Neutrophil (primary cell): ENCODE results near the gene PIK3CD.

ENCODE experiments used
- H3K27ac ChIP-seq: fragments of 200-600 bp; sonication (generic); 2 replicates; pipeline ENCODE4 v1.5.1; 2016; ENCODE audit warnings: mild to moderate bottlenecking, moderate library complexity
- H3K27me3 ChIP-seq: fragments of 200-600 bp; sonication (generic); 2 replicates; pipeline ENCODE4 v1.6.0; 2016; ENCODE audit warnings: mild to moderate bottlenecking
- H3K36me3 ChIP-seq: fragments of 200-600 bp; sonication (generic); 2 replicates; pipeline ENCODE4 v1.5.1; 2017
- H3K4me1 ChIP-seq, 2 experiments: fragments of 200-600 bp in 1 of 2; sonication (generic) in 1 of 2; 1 replicate in 1 of 2; 2 replicates in 1 of 2; pipeline versions ENCODE4 v1.5.1 to v1.6.1; 2013 to 2016; ENCODE audit warnings: low read depth in 1 of 2, low read length in 1 of 2, mild to moderate bottlenecking in 1 of 2, moderate library complexity in 1 of 2; ENCODE audit not compliant: control insufficient read depth in 1 of 2, insufficient read depth in 1 of 2
- H3K4me3 ChIP-seq, 2 experiments: fragments of 200-600 bp in 1 of 2; sonication (generic) in 1 of 2; 1 replicate in 1 of 2; 2 replicates in 1 of 2; pipeline ENCODE4 v1.5.1; 2013 to 2016; ENCODE audit warnings: low read depth in 1 of 2, low read length in 1 of 2, mild to moderate bottlenecking in 1 of 2, moderate library complexity in 1 of 2
- H3K9me3 ChIP-seq: fragments of 200-600 bp; sonication (generic); 2 replicates; pipeline ENCODE4 v1.5.1; 2016
- TF ChIP-seq, protein P1 (sequence below): fragments of 200-600 bp; sonication (generic); IDR thresholded peaks from 2 replicates; pipeline ENCODE4 v1.5.1; 2016; ENCODE audit warnings: antibody characterized with exemption

Gene PIK3CD

DNA sequence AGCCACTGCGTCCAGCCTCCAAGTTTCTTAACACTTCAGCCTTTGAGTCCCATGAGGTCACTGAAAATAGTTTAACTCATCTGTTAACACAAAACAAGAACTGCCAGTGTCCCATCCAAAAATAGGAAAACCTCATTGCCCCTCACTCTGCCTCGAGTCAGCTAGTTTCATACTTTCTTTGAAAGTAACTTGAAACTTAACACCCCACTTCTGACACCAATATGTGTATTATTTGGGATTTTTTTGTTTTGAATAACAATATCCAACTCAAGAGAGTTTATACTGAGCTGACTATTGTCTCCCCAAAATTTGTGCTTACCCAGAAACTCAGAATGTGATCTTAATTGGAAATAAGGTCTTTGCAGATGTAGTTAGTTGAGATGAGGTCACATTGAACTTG lies 16.9 kb upstream of the PIK3CD start:
- Histone ChIP-seq H3K36me3 (no peaks in the 10 kb centered on the region), H3K4me1 (peaks cover 16 to 21% of the 10 kb centered on the region in 2 experiments), H3K27me3 (no peaks in the 10 kb centered on the region), H3K27ac (no peak overlapping the region), H3K9me3 (no peaks in the 10 kb centered on the region), H3K4me3 (no peak overlapping the region)
- TF ChIP-seq, protein P1, sequence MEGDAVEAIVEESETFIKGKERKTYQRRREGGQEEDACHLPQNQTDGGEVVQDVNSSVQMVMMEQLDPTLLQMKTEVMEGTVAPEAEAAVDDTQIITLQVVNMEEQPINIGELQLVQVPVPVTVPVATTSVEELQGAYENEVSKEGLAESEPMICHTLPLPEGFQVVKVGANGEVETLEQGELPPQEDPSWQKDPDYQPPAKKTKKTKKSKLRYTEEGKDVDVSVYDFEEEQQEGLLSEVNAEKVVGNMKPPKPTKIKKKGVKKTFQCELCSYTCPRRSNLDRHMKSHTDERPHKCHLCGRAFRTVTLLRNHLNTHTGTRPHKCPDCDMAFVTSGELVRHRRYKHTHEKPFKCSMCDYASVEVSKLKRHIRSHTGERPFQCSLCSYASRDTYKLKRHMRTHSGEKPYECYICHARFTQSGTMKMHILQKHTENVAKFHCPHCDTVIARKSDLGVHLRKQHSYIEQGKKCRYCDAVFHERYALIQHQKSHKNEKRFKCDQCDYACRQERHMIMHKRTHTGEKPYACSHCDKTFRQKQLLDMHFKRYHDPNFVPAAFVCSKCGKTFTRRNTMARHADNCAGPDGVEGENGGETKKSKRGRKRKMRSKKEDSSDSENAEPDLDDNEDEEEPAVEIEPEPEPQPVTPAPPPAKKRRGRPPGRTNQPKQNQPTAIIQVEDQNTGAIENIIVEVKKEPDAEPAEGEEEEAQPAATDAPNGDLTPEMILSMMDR, result no peak

DNA sequence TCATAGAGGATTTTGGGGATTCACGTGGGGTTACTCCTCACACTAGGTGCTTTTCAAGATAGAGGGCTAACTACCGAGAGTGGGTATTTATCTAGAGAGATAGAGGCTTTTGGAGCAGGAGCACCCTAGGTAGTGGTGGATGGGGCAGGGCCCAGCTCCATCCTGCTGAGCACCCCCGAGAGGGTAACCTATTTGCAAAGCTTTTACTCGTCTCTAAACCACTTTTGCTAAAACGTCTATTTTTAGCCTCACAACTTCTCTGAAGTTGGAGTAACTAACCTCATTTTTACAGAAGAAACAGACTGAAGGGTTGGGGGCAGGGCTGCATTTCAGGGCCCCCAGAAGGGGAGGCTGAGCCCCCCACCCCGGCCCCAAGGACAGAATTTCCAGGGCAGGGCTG lies 12.3 kb upstream of the PIK3CD start:
- Histone ChIP-seq H3K4me3 (no peak overlapping the region), H3K4me1 (peaks cover 18 to 23% of the 10 kb centered on the region in 2 experiments), H3K27me3 (no peaks in the 10 kb centered on the region), H3K36me3 (no peaks in the 10 kb centered on the region), H3K27ac (no peak overlapping the region), H3K9me3 (no peaks in the 10 kb centered on the region)
- TF ChIP-seq, protein P1, result no peak

DNA sequence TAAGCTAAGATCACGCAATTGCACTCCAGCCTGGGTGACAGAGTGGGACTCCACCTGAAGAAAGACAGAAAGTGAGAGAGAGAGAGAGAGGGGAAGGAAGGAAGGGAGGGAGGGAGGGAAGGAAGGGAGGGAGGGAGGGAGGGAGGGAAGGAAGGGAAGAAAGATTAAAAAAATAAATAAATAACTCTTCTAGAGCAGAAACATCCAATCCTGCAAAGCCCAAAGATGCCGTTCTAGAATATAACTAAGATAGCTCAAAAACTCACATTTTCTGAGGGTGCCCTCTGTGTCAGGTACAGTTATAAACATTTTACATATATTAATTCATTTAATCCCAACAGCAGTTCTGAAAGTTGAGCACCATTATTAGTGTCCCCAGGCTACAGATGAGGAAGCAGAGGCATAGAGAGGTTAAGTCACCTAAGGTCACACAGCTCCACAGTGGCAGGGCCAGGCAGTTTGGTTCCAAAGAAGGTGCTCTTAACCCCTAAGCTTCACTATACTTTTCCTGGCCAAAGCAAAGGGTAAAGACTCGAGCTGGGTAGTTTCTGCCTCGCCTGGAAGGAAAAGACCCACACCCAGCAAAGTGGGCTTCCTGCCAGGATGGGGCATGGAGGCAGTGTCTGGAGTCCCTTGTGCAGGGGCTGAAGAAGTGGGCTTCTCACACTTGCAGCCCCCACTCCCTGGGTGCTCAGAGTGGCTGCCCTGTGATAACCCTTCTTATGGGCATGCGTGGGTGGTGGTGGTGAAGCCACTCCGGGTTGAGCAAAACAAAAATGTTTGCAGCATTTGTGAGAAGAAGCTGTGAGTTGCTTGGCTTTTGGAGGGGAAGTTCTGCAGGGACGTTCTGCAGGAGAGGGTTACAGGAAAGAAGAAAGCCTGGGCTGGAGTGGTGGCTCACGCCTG lies 7.9 kb upstream of the PIK3CD start:
- Histone ChIP-seq H3K27ac (peak overlapping the region; percentile 88), H3K4me1 (peaks cover 51 to 58% of the 10 kb centered on the region in 2 experiments), H3K9me3 (no peaks in the 10 kb centered on the region), H3K36me3 (no peaks in the 10 kb centered on the region), H3K4me3 (peak overlapping the region; percentile 41 to 46), H3K27me3 (no peaks in the 10 kb centered on the region)
- TF ChIP-seq, protein P1, result no peak

DNA sequence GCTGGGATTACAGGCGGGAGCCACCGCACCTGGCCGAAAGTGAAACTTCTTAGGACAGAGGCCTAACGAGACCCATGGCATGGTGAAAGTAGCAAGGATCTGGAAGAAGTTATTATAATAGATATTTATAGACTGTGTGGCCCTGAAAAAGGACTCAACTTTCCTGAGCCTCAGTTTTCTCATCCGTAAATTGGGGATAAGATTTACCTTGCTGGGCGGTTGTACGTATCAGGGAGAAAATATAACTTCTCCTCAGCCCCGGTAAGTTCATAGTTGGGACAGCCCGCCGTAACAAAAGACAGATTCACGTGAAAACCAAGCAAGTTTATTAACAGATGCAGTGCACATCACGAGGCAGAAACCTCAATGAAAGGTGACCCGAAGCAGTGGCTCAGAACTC lies 5.5 kb upstream of the PIK3CD start:
- TF ChIP-seq, protein P1, result no peak
- Histone ChIP-seq H3K4me1 (peaks cover 68 to 76% of the 10 kb centered on the region in 2 experiments), H3K4me3 (peak overlapping the region in 1 of 2 experiments; percentile 46), H3K27me3 (no peaks in the 10 kb centered on the region), H3K36me3 (no peaks in the 10 kb centered on the region), H3K9me3 (no peaks in the 10 kb centered on the region), H3K27ac (peak overlapping the region; percentile 88)

DNA sequence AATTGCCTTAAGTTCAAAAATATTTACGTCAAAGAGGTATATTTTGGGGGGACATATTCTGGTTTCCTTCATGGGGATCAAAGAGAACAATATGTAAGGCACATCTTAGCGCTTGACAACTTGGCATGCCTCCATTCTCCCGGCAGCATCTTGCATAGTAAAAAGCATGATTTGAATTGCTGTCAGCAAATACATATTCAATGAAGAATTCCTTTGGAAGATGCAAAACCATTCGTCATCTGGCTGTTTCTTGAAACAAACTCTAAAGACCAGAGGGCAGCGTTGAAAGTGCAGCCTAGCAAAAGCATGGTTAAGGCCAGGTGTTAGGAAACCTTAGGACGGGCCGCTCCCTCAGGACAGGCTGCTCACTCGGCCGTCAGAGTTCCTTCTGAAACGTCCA lies 3.4 kb upstream of the PIK3CD start:
- Histone ChIP-seq H3K4me3 (no peak overlapping the region), H3K9me3 (no peaks in the 10 kb centered on the region), H3K36me3 (no peaks in the 10 kb centered on the region), H3K27ac (no peak overlapping the region), H3K27me3 (no peaks in the 10 kb centered on the region), H3K4me1 (peaks cover 68 to 74% of the 10 kb centered on the region in 2 experiments)
- TF ChIP-seq, protein P1, result no peak
